EH (cell line): Measurements from ENCODE around the gene CDC6.

Experiments used
- DNase-seq: peaks from one replicate; pipeline ENCODE4 v3.0.0-alpha.2; 2015; ENCODE audit warnings: low read depth

CDC6 gene

DNA sequence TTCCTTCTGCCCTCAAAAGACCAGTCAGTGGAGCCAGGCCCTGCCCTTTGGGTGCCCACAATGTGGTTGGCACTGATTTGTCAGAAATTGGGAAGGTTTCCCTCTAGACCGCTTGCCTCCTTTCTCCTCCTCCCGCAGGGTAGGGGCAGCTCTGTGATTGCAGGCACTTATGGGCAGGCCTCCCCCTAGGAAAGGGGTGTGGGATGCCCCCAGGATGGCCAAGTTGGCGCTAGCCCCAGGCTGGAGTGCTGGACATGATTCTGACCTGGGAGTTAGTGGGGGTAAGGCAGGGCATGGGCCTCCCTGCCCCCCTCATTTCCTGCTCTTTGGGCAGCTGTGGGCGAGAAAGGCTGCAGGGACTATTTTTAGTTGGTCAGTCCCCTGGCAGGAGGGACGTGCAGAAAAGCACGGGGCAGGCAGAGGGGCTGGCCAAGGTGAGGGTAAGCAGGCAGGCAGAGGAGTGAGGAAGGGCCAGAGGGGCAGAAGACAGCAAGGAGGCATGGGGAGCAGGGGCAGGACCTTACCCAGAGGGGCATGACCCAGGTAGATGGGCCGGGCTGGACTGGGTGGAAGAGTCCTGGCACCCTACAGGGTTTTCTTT is 24.6 kb downstream of the CDC6 start:
- DNase-seq, result peak; percentile 56

DNA sequence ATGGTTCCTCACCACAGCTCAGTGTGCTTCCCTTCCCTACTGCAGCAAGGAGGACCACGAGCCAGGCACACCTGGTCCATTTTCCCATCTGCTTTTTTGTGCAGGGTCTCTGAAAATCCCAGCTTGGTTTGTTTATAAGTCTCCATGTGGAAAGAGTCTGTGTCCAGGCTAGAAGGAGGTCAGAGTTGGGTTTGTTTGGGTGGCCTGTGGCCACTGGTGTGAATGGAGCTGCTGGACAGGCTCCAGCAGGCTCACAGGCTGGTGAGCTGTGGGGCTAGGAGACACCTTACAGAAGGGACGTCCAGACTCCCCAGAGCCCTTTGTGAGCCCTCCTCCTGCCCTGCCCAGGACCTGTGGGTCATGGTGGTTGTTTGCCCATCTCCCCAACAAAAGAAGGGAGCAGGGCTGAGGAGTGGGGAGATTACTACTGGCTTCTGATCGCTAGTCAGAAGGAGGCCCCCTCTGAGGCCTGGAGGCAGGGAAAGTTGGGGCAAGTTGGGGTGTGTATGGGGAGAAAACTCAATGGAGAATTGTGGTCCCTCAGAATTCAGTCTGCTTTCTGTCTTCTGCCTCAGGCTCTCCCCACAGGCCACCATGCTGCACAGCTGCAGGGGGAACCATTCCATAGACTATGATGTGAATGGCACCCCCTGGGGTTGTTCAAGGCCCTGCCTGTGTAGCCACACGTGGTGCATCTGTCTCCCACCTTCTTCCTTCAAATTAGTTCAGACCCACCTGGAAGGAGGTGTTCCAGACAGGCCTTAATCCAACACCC is 25.4 kb downstream of the CDC6 start:
- DNase-seq, result no peak

- no peak for DNase-seq
These were observed 26.2 kb downstream of the CDC6 start for GRCh38 chr17:40313668-40314583.

DNA sequence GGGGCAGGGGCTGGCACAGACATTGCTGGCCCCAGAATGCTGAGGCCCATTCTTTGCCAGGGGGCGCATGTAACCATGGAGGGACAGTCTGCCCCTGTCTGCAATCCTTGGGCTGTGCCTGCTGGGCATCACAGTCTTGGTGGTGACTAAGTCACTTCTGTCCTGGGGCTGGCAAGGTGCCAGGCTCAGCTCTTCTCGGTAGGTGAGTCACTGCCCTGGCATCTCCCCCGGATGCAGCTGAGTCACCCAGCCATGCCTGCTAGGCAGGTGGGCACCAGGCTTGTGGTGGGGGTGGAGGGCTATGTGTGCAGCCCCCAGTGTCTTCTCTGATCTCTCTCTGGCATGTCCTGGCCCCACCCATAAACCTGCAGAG is 26.9 kb downstream of the CDC6 start:
- DNase-seq, result peak; percentile 95

- no peak for DNase-seq
These were observed 27.5 kb downstream of the CDC6 start for GRCh38 chr17:40315206-40315605.

- no peak for DNase-seq
These were observed 28.2 kb downstream of the CDC6 start for GRCh38 chr17:40315678-40316570.

DNA sequence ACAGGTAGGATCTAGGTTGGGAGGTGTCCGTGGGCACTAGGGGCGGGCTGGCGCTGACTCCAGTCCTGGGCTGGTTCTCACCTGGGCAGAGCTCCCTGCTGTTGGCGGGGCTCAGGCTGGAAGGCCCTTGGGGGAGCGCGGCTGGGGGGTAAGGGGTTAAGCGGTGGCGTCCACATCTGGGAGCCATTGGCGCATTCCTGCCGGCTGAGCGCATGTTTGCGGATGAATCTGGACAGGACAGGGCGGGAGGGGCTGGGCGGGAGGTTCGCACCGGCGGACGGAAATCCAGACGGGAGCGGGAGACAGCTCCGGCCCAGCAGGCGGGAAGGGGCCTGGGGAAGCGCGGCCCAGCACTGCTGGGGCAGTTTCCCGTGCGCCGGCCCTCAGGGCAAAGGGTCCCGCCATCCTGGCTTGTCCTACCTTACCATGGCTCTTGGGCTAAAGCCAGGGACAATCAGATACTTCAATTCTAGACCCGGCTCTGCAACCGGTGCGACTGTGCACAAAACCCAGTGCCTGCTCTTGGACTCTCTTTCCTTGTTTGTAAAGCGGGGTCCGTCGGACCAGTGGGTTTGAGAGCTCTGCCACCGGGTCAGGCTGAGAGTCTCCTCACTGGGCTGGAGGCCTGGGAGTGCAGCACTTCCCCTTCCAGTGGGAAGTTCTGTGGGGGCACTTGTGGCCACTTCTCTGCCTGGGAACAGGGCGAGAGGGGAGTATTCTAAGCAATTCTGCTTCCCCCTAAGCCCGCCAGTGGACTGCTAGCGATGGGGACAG is 29.1 kb downstream of the CDC6 start:
- peak; percentile 85 for DNase-seq

DNA sequence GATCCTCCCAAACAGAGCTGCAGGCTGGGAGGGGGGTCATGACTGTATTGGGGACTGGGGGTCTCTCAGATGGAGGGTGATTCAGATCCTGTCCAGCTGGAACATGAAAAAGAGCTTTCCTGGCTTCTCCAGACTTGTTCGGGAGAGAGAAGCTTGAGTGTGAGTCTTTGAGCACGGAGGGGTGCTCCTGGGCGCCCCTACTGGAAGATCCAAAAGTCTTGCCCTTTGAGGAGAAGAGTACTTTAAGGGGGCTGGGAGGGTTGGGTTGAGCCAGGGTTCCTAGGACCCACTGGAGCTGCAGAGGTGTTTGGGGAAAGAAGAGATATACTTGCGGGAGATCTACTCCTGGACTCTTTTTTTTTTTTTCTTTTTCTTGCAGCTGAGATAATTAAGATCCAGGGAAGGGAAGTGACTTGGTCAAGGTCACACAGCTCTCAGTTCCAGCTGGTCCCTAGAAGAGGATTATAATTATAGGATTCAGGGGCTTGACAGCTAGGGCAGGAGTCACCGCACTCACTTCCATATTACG is 29.7 kb downstream of the CDC6 start:
- DNase-seq, result peak; percentile 79

DNA sequence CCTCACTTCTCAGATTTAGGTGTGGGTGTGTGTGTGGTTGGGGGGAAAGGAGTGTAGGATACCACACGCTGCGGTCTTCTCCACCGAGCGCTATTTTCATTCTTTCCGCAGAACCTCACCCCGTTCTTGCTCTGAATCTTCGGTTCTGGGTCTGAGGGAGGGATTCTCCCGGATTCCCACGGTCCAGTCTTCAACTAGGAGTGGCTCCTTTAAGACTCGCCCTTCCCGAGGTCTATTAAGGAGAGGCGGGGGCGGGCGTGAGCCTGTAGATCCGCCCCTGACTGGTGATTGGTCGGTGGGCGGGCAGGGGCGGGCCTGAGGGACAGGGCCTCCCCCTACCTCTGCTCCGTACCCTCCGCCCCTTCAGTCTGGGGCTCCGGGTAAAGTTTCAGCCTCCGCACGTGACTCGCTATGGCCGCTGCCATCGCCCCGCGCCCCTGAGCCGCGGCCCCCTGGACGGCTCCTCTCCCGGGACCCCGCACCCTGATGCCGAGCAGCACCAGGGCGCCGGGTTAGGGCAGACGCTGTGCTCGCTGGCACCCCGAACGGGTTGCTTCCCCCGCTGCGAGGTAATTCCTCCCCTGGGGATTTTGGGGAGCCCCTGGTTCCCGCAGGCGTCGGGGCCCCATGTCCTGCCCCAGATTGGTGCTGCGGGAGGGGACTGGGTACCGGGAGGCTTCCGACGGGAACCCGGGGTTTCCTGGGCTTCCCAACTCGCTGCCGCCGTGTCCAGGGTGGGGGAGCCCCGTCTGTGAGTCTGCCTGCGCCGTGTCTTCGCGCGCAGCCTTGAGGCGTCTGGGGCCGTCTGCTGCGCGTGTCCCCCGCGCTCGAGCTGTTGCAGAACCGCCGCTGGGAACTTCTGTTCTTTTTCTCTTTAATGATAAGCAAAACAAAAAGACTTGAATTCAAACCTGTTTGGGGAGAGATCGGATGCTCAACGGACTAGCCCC is 30.5 kb downstream of the CDC6 start:
- DNase-seq, result peak; percentile 98

DNA sequence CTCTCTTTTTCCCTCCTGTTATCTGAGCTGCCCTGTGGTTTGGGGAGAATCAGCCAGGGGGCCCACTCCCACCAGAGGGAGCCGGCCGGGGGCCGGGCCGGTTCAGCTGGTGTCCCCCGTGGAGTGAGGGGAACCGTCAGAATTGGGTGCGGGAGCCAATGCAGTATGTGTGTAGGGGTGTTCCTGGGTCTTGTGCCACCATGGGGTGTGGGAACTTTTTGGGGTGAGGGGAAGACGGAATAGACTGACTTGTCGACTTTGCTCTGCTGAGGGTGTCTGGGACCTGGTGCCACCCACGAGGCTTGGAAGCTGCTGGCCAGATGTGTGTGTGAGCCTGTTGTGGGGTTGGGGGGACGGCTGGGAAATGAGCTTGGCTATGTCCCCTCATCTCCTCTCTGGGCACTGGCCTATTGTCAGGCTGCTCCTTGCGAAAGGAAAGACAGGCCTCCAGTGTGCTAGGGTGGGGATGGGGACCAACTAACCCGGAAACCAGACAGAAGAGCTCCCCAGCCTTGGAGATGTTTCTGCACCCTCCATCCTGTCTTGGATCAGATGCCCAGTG is 31.2 kb downstream of the CDC6 start:
- DNase-seq, result peak; percentile 30

- no peak for DNase-seq
These were observed 32.2 kb downstream of the CDC6 start for GRCh38 chr17:40319651-40320540.

DNA sequence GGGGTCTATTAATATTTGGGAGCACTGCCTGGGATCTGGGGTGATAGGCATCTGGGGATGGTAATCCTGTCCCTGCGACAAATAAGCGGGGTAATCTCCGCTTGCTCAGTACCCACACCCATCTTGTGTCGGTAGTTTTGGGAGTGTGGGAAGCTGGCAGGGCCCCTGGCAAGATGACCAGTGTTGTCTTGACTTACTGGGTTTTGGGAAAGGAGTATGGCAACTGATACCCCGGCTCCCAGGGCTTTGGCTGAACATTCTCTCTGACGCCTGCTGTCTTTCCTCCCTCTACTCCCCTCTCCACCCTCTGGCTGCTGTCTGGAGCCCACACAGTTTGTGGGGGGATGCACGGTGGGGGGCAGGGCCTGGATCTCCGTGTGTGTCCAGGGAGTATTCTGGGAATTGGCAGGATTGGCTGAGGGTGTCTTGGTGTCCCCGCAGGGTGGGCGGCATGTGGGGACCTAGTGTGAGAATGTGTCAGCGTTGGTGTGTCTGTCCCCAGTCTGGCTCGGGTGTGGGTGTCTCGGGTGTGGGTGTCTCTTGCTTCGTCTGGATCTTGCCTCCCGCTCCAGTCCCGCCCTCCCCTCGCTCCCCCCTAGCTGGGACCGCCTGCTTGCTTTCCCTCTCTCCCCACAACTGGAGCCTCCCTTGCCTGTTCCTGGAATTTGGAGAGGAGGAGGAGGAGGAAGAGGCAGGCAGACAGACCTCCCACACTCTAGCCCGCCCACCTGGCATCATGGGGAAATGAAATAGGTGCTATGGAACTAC is 33.3 kb downstream of the CDC6 start:
- peak; percentile 69 for DNase-seq

DNA sequence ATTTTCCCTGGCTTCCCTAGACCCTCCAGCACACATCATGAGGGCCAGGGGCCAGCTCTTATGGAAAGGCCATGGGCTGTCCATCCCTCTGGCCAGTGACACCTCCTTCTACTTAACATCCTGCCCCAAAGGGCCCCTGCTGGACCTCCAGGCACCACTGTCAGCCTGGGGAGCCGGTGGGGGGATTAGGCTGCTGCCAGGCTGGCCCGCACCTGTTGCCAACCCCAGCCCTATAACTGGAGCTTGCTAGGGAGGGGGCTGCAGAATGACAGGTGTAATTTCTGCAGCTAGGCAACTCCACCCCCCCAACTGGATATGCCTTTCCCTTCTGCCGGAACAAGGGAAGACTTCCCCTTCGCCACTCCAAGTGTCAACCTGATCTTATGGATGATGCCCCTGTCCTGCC is 33.8 kb downstream of the CDC6 start:
- no peak for DNase-seq

- DNase-seq, result peak; percentile 58
These were observed 34.3 kb downstream of the CDC6 start for GRCh38 chr17:40321961-40322357.

- DNase-seq, result peak; percentile 92
These were observed 35.0 kb downstream of the CDC6 start for GRCh38 chr17:40322358-40323315.
